Activated CD4-positive, alpha-beta T cell treated with anti-CD3 and anti-CD28 coated beads for 48 hours (primary cell): ENCODE measurements around the gene SYCP3.
A peak's percentile ranks its signal among the peaks of the same experiment; 100 is the strongest.
"Not testable (repeated sequence)": the region's sequence is repeated elsewhere in the genome, so short reads cannot be mapped to it uniquely, and the experiment has no call there.

Experiments
- DNase-seq: peaks from one replicate; pipeline ENCODE4 v3.0.0-alpha.2; 2020

The SYCP3 gene

DNA sequence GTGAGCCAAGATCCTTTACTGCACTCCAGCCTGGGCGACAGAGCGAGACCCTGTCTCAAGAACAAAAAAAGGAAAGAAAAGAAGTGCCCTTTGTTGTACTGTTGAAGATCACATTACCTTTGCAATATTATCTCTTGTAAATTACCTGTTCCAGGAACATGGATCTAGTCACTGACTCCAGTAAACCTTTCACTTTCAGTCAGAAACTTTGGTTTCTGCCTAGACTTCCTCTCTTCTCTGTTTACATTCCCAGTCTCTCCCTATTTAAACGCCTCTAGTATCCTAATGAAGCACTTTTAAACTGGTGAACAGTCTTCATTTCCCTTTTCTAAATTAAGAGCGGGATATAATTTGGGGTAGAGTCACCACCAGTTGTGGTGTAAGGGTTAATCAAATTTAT is 29.0 kb downstream of the SYCP3 start:
- no peak for DNase-seq

DNA sequence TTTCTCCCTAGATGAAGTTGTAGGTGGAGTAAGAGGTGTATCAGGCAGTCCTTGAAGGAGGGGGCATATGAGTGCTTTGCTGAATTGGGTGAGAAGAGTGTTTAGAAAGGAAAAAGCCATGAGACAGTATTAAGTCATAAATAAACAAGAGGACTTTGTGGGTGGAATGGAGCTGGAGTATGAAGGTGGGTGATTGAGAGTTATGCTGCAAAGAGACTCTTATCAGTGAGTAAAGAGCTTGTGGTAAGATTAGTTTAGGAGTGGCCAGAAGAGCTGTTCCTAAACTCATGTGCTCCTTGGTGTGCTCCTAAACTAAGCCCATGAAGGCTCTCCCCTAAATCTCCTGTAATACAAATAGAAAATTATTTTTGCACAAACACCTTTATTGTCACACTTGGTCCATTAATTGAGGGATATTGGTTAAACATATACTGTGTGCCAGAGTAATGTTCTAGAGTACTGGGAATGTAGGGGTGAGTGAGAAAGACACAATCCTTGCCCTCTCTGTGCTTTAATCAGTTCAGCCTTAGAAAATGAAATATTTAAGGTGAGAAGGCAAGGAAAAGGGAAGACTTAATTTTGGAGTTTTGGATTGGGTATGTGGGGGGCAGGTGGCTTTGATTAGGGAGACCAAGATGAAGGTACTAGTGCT is 32.0 kb downstream of the SYCP3 start:
- no peak for DNase-seq

DNA sequence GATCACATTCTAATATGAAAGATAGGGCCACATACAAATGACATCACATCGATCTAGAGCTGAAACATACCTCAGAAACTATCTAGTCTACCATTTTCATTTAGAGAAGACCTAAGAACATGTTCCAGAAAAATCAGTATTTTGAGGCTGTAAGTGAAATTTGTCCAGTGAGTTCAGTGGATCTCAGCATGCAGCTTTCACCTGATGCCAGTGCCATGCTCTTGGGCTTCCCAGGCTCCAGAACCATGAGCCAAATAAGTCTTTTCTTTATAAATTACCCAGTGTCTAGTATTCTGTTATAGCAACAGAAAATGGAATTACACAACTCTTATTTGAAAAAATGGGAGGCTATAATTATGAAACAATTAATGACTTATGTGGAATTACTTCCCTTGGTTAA is 32.9 kb downstream of the SYCP3 start:
- DNase-seq: no peak

DNA sequence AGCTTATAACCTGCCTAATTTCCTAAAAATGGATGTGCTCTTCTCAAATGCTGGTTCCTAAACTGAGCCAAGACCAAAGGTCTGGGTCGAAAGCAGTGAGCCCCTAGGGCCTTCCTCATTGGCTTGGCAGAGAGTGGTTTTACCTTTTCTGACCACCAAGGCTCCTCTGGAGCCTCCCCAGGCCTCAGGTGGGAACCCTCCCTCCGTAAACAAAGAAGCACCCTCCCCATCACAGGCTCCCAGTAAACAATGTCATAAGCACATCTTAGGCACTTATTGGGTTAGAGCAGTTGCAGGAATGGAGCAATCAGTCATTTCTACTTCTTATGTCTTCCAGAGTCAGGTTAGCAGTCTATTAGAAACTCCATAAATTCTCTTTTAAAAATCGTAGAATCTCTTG is 35.8 kb downstream of the SYCP3 start:
- no peak for DNase-seq

DNA sequence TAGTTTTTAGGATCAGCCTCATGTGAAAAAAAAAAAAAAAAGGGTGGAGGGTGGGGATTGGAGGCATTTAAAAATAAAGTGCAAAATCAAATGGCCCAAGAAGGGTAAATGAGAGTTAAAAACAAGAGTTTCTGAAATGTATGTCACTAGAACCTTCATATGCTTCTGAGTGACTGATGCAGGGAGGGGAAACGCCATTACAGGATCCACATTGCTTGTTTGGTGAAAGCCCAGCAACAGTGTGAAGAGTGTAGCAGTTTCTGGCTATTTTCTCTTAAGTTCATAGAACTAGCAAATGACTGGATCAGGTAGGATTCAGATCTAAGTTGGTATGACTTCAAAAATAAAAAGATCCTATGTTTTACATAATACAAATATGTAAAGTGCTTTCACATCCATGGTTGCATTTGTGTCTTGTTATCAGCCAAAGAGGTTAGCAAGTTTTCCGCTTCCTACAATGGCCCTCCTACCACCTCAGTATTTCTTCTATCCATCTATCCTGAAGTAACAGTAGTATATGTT is 38.9 kb downstream of the SYCP3 start:
- no peak for DNase-seq

DNA sequence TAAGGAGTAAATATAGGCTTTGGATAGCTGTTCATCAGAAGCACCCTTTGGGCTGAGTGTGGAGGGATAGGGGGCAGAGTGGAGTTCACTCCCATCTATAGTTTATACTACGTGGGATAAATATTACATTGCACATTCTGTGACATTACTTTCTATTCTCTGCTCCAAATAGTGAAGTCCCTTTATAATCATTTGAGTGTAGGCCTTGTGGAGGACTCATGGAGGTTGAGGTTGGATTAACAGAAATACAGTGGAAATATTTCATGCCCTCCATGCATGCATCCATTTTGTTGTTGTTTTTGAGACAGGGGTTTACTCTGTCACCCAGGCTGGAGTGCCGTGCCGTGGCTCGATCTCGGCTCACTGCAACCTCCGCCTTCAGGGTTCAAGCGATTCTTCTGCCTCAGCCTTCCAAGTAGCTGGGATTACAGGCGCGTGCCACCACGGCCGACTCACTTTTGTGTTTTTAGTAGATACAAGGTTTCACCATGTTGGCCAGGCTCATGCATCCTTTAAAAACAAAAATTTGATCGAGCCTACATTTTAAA is 40.4 kb downstream of the SYCP3 start:
- peak; percentile 43 for DNase-seq

DNA sequence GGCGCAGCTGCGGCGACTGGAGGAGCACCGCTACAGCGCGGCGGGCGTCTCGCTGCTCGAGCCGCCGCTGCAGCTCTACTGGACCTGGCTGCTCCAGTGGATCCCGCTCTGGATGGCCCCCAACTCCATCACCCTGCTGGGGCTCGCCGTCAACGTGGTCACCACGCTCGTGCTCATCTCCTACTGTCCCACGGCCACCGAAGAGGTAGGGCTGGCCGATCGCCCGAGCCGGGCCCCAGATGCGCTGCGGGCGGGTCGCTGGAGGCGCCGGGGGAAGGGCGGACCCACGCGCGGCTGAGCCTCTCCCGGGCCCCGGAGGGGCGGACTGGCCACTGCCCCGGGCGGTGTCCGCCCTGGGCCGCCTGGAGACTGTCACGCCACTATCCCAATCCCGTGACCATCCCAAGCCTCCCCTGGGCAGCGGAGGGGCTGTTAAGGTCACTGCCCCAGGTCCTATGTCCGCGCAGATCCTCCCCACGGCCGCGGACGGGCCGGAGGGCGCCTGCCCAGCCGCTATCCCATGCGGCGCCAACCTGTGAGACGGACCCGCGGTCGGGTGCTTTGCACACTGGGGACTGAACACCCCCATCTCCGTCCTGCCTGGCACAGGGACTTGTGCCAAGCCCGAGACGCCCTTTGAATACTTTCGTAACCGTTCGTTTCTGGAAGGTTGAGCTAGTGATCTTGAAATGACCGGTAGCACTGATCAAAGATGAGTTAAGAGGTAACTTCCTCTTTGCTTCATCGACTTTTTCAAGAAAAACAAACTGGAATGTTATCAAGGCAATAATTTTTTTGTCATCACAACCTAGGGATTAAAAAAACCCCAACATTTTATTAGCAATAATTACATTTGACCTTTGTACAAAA is 41.1 kb downstream of the SYCP3 start:
- DNase-seq: peak; percentile 11

DNA sequence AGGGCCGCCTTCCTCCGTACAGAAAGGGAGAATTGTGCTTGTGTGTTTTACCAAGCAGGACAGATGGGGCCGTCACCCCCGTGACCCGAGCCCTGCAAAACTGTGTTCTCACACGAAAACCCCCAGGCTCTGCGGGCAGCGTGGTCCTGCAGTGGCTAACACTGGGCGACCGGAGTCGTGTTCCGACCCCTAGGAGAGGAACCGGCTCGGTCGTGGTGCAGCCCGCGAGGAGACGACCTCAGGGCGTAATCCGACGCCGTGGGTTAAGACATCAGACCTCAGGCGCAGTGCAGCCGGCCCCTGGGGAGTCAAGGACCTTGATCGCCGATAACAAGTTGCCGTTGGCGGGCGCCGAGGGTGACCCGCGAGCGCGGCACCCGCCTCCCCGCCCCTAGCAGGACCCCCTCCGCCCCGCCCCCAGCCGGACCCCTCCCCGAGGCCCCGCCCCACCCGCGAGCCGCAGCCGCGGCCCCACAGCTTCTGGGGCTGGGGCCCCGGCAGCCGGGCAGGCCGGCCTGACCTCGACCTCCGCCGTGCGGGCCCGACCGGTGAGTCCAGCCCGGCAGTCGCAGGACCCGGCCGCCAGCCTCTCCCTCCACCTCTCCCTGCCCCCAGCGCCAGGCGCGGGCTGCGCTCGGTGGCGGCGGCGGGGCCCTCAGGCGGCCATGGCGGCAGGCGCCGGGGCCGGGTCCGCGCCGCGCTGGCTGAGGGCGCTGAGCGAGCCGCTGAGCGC is 41.9 kb downstream of the SYCP3 start, which contains the start of gene CHPT1:
Gene CHPT1, plus strand, starts transcription at position 444 of the 733 bp plus-strand sequence. Its CDS starts 222 bp downstream, at position 666.
- DNase-seq: peak; percentile 67

DNA sequence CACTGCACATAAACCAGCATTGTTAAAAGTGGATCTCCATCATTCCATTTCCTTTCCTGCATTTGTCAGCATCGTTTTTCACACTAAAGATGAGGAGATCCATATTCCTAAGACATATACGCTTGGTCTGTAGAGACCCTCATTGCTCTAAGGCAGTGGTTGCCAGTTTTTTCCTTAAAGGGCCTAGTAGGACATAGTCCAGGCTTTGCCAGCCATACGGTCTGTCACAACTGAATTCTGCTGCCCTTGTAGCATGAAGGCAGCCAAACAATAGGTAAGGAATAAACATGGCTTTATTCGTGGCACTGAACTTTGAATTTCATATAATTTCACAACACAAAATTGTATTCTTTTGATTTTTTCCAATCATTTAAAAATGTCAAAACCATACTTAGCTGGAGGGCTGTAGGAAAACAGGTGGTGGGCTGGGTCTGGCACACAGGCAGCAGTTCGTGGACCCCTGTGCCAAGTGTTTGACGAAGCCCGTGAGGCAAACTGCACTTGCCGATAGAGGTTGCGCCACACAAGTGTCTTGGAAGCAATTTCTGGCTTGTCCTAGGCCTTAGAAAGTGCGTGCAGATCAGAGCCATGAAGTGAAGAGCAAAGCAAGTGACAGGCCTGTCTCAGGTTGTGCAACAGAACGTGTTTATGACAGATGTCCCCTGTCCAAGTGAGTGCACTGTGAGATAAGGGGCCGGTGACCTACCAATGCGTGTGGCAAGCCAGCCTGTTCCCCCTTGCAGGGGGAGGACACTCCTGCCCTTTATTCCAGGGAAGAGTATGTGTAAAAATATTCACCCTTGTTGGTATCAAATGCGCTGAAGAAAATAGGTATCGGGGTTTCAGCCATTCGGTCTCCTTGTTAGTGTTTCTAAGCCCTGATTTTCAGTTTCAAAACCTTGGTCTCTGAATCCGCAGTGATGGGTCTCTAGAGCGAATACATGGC is 42.7 kb downstream of the SYCP3 start:
- peak; percentile 9 for DNase-seq

DNA sequence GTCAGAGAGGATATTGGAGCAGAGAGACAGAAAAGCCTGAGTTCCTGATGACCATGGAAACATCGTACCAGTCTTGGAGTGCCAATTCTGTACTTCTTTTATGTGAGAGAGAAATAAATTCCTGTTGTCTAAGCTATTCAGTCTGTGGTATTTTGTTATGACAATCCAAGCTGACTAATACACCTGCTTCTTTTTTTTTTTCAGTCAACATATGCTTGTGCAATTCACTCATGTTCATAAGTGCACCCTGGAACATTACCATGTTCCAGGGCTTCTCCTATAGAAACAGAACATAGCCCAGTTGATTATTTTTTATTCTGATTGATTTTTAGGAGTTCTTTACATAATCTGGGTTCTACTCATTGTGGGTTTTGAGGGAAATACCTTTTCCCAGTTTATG is 43.6 kb downstream of the SYCP3 start:
- DNase-seq: no peak

DNA sequence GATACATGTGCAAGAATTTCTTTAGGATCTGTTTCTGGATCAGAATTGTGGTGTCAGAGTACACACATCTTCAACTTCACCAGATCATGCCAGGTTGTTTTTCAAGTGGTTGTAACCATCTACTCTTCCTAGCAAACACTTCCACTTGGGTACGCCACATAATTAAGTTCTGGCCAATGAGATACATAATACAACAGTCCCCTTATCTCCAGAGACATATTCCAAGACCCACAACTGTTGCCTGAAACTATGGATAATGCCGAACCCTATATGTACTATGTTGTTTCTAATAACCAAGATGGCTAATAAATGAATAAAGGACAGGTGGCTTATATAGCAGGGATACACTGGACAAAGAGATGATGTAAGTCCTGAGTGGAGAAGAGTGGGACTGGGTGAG is 44.3 kb downstream of the SYCP3 start:
- DNase-seq: no peak

DNA sequence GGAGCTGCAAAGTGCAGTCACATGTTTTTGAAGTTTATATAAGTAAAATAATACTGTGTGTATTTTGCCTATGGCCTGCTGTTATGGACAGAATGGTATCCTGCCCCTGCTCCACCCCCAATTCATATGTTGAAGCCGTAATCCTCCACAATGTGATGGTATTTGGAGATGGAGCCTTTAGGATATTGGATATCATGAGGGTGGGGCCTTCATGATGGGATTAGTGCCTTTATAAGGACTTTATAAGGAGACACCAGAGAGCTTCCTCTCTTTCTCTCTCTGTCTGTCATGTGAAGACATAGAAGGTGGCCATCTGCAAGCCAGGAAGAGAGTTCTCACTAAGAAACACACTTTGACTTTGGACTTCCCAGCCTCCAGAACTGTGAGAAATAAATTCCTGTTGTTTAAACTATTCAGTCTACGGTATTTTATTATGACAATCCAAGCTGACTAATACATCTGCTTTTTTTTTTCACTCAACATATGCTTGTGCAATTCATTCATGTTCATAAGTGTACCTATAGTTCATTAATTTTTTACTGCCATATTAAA is 44.9 kb downstream of the SYCP3 start:
- no peak for DNase-seq

DNA sequence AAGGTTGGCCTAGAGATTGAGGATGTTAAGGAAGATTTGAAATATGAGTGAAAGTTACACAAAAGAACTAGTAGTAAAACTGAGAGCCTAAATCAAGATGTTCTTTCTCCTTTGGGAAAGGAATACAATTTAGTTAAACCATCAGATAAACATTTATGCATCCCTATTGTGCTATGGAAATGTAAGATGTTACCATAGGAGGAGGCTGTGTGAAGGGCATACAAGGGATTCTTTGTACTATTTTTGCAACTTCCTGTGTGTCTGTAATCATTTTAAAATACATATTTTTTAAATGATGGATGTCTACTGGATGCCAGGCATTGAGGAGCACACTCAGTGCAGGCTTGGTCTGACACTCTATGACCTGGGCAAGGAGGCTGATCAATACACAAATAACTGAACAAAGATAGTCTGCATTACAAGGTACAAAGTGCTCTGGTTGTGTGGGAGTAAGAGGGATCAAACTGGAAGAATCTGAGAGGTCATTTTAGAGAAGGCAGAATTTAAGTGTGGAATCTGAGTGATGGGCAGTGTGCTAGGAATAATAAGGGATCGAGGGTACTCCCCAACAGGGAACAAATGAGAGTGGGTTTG is 47.7 kb downstream of the SYCP3 start:
- no peak for DNase-seq

DNA sequence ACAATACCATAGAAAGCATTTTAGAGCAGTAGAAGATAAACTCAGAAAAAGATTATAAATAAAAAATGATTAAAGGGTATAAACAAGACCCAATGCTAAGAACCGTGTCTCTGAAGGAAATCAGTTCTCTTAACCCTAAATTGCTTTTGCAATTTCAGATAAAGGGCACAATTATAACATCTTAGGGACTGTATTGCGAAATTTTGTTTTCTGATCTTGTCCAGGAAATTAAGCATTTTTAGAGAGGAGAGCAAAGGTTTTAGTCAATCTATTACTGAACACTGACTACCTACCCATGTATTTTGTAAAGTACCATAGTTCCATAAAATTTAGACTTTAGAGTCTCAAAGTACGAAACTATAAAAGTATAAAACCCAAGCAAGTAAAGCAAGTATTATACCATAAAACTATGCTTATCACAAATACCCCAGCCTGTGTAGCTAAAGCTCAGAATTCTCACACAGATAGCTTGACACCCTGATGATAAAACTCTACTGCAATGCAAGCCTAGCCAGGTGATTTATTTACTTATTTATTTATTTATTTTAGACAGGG is 48.6 kb downstream of the SYCP3 start:
- no peak for DNase-seq

DNA sequence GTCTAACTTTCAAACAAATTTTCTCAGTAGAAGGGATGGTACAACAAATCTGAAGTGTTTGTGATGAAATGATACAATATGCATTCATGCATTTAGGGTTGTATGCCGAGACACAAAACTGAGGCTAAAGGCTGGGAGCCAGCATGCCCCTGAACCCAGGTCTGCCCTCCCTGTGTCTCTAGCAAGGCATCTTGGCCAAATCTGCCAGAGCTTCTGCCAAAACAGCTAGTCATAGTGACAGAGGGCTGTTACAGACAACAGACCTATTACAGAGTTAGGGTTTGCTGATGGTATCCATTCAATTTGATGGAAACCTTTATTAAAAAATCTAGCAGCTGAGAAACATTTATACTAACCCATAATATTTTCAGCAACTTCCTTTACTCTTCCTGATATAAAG is 53.1 kb downstream of the SYCP3 start:
- no peak for DNase-seq

DNA sequence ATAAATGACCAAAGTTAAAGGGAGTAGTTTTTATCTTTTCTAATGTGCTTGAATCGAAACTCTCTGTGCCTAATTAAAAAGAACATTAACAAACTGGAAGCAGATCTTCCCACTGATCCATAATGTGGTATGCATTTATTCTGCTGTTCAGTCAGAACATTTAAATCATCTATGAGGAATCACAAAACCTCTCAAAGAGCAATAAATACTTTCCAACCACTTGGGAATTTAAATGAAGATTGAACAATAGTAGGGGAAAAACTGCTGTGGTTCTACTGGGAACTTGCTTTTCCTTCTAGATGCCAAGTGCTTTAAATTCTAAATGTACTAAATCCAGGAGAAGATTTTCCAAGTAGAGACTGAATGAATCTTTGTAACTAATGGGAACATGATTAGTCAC is 54.2 kb downstream of the SYCP3 start:
- no peak for DNase-seq

DNA sequence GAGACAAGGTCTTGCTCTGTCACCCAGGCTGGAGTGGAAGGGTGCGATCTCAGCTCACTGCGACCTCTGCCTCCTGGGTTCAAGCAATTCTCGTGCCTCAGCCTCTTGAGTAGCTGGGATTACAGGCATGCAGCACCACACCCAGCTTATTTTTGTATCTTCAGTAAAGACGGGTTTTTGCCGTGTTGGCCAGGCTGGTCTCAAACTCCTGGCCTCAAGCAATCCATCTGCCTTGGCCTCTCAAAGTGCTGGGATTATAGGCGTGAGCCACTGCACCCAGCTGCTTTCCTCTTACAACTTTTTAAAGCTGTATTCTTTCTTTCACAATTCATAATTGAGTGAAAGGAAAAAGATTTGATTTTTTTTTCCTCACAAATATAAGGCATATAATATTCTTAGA is 57.6 kb downstream of the SYCP3 start:
- DNase-seq: not testable (repeated sequence)

DNA sequence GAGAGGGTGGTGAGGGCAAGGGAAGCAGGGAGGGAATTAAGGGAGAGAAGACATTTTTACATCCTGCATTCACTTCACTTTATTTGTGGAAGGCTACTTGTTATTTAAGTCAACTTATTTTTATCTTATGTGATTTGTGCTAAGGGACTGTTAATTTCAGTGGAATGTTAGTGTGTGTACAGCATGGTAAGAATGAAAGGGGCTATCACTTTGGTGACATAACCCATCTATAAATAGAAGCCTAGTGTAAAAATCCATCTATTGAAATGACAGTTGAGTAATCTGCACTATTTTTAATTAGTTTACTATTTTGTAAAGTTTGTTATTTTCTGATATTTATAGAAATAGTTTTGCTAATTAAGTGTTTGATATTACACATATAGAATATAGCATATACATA is 58.6 kb downstream of the SYCP3 start:
- DNase-seq: no peak

DNA sequence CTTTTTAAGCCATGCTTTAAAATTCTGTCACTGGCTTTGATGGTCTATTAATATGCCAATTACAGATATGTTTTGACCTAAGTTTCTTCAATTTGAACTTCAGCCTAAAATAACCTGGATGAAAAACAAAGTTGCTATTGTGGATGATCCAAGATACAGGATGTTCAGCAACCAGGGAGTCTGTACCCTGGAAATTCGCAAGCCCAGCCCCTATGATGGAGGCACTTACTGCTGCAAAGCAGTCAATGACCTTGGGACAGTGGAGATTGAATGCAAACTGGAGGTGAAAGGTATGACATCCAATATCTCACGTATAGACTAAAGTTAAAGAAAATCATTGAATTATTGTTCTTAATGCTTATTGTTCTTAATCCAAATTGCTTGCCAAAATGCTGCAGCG is 59.0 kb downstream of the SYCP3 start:
- DNase-seq: no peak
